Activated CD8-positive, alpha-beta memory T cell treated with anti-CD3 and anti-CD28 coated beads for 24 hours (primary cell): ENCODE measurements around the gene STK4.

Experiments
- DNase-seq: peaks from one replicate; pipeline ENCODE4 v3.0.0-alpha.2; 2020

STK4 gene

DNA sequence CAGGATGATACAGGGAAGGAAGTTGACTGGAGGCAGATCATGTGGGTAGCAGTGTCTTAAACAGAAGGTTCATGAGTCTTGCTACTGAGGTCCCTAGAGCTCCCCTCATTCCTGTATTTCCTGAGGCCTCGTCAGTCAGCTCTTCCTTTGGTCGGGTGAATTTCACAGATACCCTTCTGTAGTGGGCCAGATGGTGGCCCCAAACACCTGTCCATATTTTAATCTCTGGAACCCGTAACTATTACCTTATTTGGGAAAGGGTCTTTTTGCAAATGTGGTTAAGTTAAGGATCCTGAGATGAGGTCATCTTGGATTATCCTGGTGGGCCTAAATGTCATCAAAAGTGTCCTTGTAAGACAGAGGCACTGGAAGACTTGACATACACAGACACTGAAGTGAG is 125.1 kb downstream of the STK4 start:
- DNase-seq: no peak

DNA sequence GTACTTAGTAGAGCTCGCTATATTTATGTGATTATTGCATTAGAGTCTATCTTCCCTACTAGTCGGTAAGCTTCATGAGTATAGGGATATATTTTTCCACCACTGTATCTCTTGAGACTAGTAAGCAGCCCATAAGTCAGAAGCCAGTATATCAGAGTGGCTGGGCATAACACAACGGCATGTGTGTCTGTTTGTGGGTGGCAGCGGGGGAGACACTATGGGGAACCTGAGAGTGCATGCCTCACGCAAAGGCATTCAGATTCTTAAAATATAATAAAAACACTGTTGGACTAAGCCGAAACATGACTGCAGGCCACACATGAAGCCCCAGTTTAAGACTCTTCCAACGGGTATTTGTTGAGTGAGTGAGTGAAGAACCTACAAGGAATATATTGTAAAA is 126.6 kb downstream of the STK4 start:
- DNase-seq: no peak

DNA sequence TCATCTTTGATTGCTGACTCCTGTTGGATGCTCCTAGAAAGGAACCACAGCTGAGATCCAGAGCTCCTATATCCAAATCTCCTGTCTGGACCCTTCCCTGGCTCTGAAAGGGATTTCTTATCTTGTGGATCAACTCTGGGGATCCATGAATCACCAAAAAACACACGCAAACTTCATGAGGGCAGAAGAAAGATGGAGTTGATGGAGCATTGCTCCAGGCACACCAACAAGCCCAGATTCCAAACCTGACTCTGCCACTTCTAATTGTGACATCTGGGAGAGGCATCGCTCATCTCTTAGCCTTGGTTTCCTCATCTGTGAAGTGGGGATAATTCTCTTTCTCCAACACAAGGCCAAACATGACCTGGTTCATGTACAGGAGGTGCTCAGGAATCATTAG is 127.9 kb downstream of the STK4 start:
- DNase-seq: no peak

DNA sequence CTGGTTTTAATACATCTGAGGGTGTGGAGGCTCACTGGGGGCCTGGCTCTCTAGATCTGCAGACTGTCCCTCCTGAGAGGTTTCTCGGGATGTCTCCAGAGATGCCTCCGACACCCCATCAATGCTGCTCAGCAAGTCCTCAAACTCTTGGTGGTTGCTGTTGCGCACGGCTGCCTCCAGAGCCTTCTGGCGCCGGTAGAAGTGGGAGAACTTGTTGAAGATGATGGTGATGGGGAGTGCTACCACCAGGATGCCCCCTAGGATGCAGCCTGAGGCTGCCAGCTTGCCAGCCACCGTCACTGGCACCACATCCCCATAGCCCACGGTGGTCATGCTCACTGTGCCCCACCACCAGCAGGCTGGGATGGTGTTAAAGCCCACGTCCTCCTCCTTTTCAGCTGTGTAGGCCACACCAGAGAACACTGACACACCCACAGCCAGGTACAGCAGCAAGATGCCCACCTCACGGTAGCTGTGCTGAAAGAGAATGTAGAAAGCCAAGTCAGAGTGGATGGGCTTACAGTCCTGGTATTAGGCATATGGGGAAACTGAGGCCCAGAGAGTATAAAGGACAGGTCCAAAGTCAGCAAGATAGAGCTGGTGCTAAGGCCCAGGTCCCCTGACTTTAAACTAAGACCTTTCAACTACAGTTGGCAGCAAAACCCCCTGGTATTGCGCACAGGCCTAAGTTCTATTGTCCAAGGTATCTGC is 128.7 kb downstream of the STK4 start:
- no peak for DNase-seq

DNA sequence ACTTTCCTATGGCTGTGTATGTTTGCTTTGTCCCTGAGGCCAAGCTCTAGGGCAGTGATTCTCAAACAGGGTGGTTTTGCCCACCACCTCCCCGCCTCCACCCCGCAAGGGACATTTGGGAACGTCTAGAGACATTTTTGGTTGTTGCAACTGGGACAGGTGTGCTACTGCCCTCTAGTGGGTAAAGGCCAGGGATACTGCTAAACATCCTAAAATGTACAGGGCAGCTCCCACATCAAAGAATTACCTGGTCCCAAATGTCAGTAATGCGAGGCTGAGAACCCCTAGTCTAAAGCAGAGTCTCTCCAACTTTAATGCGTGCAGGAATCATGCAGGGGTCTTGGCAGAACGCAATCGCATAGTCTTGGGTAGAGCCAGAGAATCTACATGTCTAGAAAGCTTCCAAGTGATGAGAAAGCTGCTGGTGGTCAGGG is 129.5 kb downstream of the STK4 start:
- peak; percentile 76 for DNase-seq

DNA sequence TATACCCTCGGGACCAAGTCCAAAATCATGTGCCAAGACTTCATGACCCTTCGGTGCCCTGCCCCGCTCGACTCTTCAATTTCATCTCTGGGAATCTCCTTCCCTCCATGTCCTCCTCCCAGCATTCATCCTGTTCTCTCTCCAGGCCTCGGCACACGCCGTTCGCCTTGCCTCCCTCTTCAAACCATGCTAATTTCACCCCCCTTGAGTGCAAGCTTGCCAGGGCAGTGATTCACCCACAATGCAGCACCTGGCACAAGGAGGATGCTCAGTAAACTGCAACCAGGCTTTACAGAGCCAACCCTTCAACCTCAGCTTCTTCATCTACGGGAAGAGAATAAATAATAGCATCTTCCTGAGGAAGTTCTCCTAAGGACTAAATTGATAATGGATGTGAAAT is 130.5 kb downstream of the STK4 start:
- no peak for DNase-seq

DNA sequence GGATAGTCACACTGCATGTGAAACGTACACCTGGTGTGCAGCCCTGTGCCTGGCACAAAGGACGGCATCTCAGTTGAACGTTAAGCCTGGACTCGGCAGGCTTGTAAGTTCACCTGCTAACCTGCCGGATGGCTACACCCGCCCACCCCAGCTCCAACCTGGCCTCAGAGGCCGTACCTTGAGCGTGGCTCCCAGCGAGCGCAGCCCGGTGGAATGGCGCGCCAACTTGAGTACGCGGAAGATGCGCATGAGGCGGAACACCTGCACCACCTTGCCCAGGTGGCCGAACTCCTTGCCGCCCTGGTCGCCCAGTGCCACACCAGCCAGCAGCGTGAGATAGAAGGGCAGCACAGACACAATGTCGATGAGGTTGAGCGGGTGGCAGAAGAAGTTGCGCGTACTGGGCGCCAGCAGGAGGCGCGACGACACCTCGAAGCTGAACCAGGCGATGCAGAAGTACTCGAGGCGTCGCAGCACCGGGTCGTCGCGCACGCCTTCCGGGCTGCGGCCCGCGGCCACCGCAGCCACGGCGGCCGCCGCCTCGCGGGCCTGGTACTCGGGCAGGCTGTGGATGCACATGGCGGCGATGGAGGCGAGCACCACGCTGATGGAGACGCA is 131.3 kb downstream of the STK4 start:
- DNase-seq: no peak

DNA sequence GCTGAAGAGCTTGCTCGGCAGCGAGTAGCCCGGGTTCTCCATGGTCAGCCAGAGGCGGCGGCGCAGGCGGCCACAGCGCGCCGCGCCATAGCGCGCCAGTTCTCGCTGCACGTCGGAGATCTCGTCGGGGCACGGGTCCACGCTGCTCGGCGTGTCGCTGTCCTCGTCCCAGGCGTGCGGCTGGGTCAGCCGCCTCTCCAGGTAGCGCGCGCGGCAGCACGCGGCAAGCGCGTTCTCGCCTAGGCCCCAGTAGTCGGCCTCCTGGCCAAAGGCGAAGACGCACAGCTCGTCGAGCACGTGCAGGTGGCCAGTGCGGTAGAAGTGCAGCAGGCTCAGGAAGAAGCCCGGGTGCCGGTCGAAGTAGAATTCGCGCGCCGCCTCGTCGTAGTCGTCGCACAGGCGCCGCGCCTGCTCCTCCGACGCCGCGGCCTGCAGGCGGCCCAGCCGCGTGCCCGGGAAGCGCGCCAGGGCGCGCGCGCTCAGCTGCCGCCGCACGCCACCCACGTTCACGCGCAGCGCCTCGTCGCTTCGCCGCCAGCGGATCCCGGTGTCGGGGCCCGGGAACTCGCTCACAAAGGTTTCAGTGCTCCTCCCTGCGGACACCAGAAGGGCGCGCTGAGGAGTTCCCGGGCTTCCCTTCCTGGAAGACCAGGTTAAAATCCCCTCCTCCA is 131.9 kb downstream of the STK4 start:
- no peak for DNase-seq

DNA sequence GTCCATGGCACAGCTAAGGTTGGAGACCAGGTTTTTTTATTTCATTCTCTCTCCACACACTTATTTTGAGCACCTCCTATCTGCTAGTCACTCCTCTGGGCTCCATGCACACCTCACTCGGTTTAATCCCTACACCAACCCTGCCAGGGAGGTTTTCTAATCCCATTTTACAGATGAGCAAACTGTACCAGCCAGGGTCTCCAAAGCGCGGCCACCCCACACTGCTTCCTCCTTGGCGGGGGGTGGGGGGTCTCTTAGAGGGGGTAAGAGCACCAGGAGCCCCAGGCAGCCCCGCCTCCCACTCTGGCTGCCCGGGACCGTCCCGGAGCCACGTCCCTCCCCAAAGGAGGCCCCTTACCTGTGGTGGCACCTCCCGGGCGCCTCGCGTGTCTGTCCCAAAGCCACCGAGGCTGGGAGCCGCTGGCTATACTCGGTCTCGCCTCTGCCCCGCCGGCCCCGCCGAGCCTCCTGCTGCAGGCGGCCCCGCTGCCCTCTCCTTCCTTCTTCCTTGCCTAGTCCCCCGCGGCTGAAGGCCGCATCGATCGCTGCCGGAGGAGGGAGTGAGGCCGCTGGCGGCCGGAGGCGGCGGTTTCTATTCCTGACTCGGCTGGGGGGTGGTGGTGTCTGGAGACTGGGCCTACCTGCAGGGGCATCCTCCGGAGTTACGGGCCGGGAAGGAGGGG is 134.4 kb downstream of the STK4 start, which contains the start of gene KCNS1:
Gene KCNS1 (minus strand): TSS at position 565 of the 683 bp plus-strand sequence. CDS start 1,891 bp downstream, outside the sequence.
- no peak for DNase-seq

DNA sequence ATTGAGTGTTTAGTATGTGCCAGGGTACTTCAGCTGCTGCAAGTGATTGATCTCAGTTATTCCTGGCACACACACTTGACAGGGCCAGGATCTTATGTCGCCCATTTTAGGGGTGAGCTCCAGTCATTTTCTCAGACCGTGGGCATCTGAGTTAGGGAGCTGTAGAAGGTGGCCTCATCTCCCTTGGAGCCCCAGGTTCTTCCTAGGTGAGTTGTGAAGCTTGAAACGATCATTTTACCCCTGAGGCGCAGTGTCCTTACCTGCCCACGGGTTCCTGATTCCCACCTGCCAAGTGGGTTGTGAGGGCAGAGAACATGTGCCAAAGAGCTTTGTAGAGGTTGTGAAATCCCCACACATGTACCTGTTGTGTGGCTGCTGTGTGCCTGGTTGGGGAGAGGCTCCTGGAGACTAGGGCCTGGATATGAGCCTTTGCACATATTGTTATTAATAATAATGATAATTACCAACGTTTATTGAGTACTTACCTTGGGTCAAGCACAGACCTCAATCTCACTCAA is 135.1 kb downstream of the STK4 start:
- DNase-seq: no peak

DNA sequence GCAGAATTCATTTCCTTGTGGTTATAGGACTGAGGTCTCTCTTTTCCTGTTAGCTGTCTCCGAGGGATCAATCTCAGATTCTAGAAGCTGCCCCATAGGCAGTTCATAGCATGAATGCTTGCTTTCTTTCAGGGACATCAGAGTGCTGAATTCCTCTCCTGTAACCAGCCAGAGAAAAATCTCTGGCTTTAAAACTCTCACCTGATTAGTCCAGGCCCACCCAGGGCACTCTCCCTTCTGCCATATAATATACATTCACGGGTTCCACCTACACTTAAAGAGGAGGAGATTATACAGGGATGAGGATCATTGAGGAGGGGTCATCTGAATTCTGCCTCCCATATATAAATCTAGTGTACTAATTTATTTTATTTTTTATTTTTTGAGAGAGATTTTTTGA is 136.8 kb downstream of the STK4 start:
- no peak for DNase-seq

DNA sequence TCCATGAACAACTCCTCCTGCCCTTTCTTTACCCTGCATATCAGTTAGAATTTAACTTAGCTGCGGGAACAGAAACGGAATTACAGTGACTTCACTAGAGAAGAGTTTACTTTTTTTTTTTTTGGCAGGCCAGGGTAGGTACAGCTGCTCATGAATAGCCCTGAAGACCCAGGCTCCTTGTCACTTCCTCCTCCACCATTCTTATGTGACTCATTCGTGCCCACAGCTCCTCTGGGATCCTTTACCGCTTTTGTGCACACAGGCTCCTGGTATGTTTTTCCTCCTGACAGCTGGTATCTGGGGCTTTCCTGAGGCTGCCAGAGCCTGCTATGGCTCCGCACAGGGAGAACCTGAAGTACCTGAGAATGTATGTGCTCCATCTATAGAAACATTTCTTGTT is 138.5 kb downstream of the STK4 start:
- DNase-seq: no peak

DNA sequence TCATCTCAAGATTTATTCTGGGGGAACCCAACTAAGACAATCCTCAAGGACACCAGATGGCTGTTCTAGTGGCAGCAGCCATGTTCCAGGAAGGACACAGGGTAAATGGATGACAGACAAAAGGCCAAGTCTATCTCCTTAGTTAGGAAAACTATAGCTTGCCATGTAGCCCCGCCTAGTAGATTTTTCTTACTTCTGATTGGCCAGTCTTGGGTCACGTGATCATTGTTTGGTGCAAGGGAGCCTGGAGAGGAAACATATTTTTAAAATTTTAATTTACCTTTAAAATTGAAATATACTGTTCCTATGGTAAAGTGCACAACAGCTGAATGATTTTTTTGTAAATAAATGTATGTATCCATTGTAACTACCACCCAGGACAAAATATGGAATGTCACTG is 139.0 kb downstream of the STK4 start:
- DNase-seq: no peak

DNA sequence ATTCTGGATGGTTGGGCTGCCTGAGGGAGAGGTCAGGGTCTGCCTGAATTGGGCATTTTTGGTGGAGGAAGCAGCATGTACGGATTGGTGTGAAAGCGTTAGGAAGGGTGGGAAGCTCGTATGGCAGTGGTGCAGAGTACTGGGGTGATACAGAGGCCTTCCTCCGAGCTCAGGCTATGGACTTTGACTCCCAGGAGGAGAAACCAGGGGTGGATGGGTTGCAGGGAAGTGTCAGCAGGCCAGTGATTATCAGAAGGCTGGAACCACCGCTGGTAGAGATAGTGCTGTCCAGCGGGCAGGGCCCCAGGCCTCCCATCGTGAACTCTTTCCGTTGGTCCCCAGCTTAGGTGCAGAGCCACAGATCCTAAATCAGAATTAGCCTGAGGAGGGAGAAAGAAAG is 143.3 kb downstream of the STK4 start:
- DNase-seq: no peak

DNA sequence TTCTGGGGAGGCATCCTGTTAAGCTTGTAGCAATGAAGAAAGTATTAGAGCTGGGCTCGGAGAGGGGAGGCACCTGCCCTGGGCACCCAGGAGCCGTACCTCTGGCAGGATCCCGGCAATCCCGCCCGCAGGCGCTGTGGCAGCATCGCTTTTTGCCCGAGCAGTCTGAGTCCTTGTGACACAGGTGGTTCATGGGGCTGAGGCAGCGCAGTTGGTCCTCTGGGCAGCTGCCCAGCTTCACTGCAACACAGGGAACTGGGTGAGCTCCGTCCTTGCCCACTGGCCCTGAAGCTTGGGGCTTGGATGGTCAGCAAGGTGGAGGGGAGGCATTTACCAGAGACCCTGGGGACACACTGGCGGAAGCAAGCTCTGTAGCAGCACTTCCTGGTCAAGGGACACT is 144.0 kb downstream of the STK4 start:
- DNase-seq: no peak

DNA sequence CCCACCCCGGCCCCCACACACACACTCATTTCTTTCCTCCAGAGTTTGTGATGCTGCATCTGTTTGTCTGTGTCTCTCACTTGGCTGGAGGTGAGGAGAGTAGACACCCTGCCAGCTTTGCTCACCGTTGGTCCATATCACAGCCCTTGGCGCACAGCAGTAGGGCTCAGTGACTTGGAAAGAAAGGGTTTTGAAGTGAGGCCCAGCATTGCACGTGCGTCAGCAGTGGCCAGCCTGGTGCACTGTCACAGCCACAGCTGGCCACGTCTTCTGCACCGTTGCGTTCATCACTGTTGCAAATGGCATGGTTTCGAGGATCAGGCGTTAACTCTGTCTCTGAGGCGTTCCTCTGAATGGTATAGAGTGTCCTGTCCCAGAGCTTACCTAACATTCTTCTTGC is 145.0 kb downstream of the STK4 start:
- no peak for DNase-seq

DNA sequence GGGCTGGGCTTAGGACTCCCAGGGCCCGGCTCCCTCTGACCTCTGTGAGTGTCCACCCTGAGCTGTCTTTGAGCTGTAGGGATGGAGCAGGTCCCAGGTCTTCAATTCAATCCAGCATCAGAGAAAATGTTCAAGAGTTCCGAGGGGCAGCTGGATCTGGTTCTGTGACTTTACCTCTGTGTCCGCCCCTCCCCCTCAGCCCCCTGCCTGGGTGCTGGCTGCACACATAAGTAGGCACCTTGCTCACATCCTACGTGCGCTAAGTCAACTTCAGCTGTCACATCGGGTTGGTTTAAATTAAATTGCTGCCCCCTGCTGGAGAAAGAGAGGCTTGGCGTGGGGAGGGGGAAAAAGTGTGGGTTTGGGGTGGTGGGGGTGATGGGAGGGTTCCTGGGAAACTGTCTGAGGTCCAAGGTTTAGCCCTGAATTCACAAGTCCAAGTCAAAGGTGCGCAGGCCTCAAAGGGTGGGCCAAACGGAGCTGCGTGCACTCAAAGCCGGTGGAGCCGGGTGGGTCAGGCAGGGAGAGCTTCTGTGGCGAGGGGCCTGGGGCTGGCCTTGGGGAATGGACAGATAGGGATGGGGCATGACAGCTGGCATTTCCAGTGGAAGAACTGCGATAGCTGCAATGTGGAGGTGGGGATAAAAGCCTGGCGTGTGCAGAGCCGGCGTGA is 145.6 kb downstream of the STK4 start:
- DNase-seq: no peak

DNA sequence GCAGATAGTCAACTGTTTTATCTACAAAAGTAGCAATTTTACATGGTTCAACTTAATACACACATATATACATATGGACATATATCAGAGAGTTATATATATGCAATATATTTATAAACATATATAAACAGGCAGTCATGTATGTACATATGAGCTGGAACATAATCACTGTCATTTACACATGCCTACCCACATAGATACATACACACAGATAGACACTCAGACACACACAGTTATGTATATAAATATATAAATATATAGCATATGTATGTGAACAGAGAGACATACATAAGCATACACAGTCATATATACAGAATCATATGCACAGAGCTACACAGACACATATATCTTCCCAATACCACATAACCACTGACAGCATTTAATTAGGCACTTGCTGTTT is 146.4 kb downstream of the STK4 start:
- no peak for DNase-seq

DNA sequence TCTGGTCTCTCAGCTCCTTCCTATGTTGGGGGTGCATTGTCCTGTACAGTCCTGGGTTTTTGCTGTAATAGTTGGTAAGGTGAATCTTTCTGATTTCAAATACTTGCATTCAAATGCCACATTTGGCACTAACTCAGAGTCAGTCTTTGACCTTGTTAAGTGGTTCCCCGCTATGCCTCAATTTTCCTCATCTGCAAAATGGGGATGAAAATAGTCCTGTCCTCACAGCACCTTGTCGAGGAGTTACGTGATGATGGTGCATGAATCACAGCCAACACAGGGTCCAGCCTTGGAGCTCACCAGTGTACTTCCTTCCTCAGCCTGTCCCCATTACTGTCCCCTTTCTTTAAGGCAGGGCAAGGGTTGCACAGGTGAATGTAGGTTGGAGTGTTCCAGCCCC is 147.6 kb downstream of the STK4 start:
- DNase-seq: no peak

DNA sequence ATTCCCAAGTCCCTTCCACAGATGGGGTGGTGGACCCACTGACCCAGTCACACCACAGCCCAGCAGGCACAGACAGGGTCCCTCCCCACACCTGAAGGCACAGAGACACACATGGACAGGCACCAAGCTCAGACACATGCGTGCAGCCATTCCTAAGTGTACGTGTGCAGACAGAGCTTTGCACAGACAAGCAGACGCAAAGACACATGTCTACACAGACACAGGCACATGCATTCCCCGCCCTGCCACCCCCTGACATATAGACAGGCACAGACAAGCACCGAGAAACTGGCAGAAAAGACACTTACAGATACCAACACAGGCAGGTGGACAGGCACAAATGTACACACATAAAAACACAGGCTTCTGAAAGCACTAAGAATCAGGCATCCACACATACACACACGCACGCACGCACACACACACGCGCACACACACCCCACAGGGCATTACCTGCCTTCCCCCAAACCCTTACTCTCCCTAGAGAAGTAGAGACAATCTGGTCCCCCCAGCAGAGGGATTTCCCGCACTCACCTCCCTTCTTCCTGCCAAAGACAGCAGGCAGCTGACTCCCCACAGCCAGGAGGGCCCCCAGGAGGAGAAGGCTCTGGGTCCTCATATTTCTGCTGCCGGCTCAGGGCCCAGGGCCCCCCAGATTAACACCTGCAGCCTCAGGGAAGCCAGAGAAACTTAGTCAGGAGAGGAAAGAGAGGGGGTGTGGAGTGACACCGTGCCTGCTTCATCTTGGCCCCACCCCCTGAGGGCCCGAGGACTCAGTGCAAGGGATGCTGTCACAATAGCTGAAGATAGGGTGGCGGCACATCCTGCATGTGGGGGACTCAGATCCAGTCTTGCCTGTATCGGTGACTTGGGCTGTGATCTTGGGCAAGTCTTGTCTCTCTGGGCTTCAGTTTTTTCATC is 148.4 kb downstream of the STK4 start, which contains the start of gene WFDC5:
Gene WFDC5 (minus strand): TSS at position 710 of the 921 bp plus-strand sequence. CDS start 91 bp downstream, at position 619.
- no peak for DNase-seq

DNA sequence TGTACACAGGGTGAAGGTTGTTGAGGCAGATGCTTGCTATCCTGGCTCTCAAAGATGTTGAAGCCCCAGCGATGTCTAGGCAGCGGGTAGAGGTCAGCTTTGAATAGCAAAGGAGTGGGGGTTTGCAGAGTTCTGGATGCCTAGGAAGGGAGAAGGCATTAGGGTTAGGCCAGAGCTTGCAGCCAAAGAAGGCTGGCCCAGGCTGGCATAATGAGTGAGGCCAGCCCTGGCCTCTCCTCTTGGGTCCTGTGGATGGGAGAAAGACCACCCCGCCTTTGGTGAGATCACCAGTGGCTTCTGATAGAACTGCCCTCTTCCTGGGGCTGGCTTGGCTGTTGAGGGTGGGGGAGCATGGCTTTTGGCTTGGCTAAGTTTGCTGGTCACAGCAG is 149.1 kb downstream of the STK4 start:
- DNase-seq: no peak

DNA sequence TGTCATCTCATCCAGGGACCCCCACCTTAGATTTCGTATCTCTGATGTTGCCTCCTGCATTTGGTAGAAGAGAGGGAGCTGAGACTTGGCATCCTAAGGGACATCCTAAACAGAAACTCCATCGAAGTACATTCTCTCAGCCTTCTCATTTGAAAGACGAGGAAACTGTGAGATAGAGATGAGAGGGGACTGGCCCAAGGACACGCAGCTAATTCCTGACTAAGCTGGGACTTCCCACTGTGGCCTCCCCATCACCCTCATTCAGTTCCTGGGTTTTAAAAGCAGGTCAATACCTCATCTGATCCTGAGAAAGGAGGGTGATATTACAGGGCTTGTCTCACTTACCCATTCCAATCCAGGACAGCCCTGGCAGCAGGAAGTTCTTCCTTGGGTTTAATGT is 149.5 kb downstream of the STK4 start:
- no peak for DNase-seq
